GM18517 (cell line): Measurements from ENCODE around the gene MAP3K2.

Source experiments
- ATAC-seq: cut with Tn5 transposase; IDR thresholded peaks from one replicate; pipeline ENCODE4 v1.9.1; 2021; ENCODE audit warnings: mild to moderate bottlenecking, moderate library complexity; ENCODE audit not compliant: unreplicated experiment

MAP3K2 gene

GRCh38 chr2:127254386-127254981 lies 133.3 kb downstream of the MAP3K2 start:
- no peak for ATAC-seq
